ENCODE data around the gene FOXD3. TPM values are rescaled to one million over a fixed set of nuclear protein-coding genes. Genes with fewer than 3 reads are reported as not detected.

Gene FOXD3
- total RNA-seq, 1 experiment from 2014 or later: 0.80 TPM

GRCh38 chr1:63326473-63327380 lies 4.4 kb downstream of the FOXD3 start:
- intact Hi-C loops (cut with micrococcal nuclease; ENCODE audit: unreplicated experiment): loop anchor here (5.0 kb wide), 3 partner anchors 116 to 211 kb away; partner anchors contain the start of genes EFCAB7 and ITGB3BP
- ChIA-PET CTCF (no interaction called here), POLR2A (no interaction called here)
- Histone ChIP-seq H3K27me3 (ENCODE audit: control insufficient read depth, insufficient read depth, low read length) (peaks cover 1% of the 10 kb centered on the region), H3K4me1 (ENCODE audit: control insufficient read depth, insufficient read depth, low read length) (peaks cover 2% of the 10 kb centered on the region), H3K36me3 (ENCODE audit: control insufficient read depth, insufficient read depth, low read length) (no peaks in the 10 kb centered on the region), H3K4me3 (ENCODE audit: low read depth in 2 of 2, low read length in 2 of 2) (peak overlapping the region in 1 of 2 experiments; percentile 34; a peak in 1 of 4 replicates), H3K9me3 (ENCODE audit: control insufficient read depth, insufficient read depth, low read depth, low read length) (no peaks in the 10 kb centered on the region), H3K27ac (ENCODE audit: low read length) (no peak overlapping the region)
- ATAC-seq (no peak), DNase-seq (ENCODE audit: low read depth, low spot score) (no peak)
- TF ChIP-seq SIN3A (IDR thresholded peaks at IDR 0.05; ENCODE audit: borderline replicate concordance, insufficient read depth, low read depth, low read length) (no peak), TCF7L2 (IDR thresholded peaks at IDR 0.05; ENCODE audit: low read depth, low read length) (no peak), REST (IDR thresholded peaks at IDR 0.05; ENCODE audit: insufficient read depth in 1 of 2, low read depth in 2 of 2, low read length in 1 of 2) (no peak), CTCF (IDR thresholded peaks at IDR 0.05) (no peak), POLR2AphosphoS5 (IDR thresholded peaks at IDR 0.05; ENCODE audit: low read depth, low read length) (no peak)
- in situ Hi-C loops (cut with HindIII; ENCODE audit: low pct_unique_long_range_greater_than_20kb, low sequenced_read_pairs): no loop called here
- BruUV-seq (replicated peaks): no TSS peak

GRCh38 chr1:63327417-63328054 lies 5.2 kb downstream of the FOXD3 start:
- Histone ChIP-seq H3K4me3 (ENCODE audit: low read depth in 2 of 2, low read length in 2 of 2) (peak overlapping the region in 1 of 2 experiments; percentile 34; a peak in 2 of 4 replicates), H3K27ac (ENCODE audit: low read length) (no peak overlapping the region), H3K27me3 (ENCODE audit: control insufficient read depth, insufficient read depth, low read length) (peaks cover 9% of the 10 kb centered on the region), H3K9me3 (ENCODE audit: control insufficient read depth, insufficient read depth, low read depth, low read length) (no peaks in the 10 kb centered on the region), H3K4me1 (ENCODE audit: control insufficient read depth, insufficient read depth, low read length) (no peaks in the 10 kb centered on the region), H3K36me3 (ENCODE audit: control insufficient read depth, insufficient read depth, low read length) (no peaks in the 10 kb centered on the region)
- BruUV-seq (replicated peaks): no TSS peak
- ChIA-PET CTCF (no interaction called here), POLR2A (no interaction called here)
- intact Hi-C loops (cut with micrococcal nuclease; ENCODE audit: unreplicated experiment) (loop anchor here (5.0 kb wide), 3 partner anchors 115 to 210 kb away; partner anchors contain the start of genes EFCAB7 and ITGB3BP), in situ Hi-C loops (cut with HindIII; ENCODE audit: low pct_unique_long_range_greater_than_20kb, low sequenced_read_pairs) (no loop called here)
- peak; percentile 92 for ATAC-seq
- peak; percentile 41 for DNase-seq (ENCODE audit: low read depth, low spot score)
- TF ChIP-seq REST (IDR thresholded peaks at IDR 0.05; ENCODE audit: insufficient read depth in 1 of 2, low read depth in 2 of 2, low read length in 1 of 2) (no peak), CTCF (IDR thresholded peaks at IDR 0.05) (peak; percentile 95), POLR2AphosphoS5 (IDR thresholded peaks at IDR 0.05; ENCODE audit: low read depth, low read length) (no peak), TCF7L2 (IDR thresholded peaks at IDR 0.05; ENCODE audit: low read depth, low read length) (no peak), SIN3A (IDR thresholded peaks at IDR 0.05; ENCODE audit: borderline replicate concordance, insufficient read depth, low read depth, low read length) (no peak)
